HCT116 (cell line): ENCODE results near the gene PVALEF. TPM values are rescaled to one million over a fixed set of nuclear protein-coding genes. Genes with fewer than 3 reads are reported as not detected.

ENCODE experiments used
- ATAC-seq: fragments of 200-7000 bp; cut with Tn5 transposase; 2 replicates; pipeline ENCODE4 v1.9.1; 2020; ENCODE audit warnings: mild to moderate bottlenecking, moderate library complexity
- BruUV-seq: library from RNA; stranded (reverse); fragments of 400-500 nt; replicated peaks from 2 replicates; lab custom pipeline; 2021; lab: Mats Ljungman, UMichigan
- CTCF ChIA-PET: fragments of 300-600 bp; sonication (Branson Sonifier 250); formaldehyde crosslinking; loops from one replicate; lab custom pipeline; 2021; ENCODE audit warnings: antibody characterized with exemption; lab: Charles Lee
- POLR2A ChIA-PET: fragments of 300-600, 350-600 bp; sonication (Branson Sonifier 250); formaldehyde crosslinking; loops from one replicate; lab custom pipeline; 2021; ENCODE audit warnings: antibody characterized with exemption; lab: Charles Lee
- RAD21 ChIA-PET, 2 experiments: fragments of 300-600 bp; sonication (Branson Sonifier 250); formaldehyde crosslinking; loops; one replicate each; lab custom pipeline; 2023; ENCODE audit warnings: low total read pairs in 2 of 2; ENCODE audit not compliant: uncharacterized antibody in 2 of 2, unreplicated experiment in 2 of 2, low non-redundant PET in 1 of 2; lab: Charles Lee
- DNase-seq: peaks from one replicate; pipeline ENCODE4 v3.0.0-alpha.2; 2010; ENCODE audit warnings: low read depth, low spot score
- H2AFZ ChIP-seq: fragments of 200-600 bp; shearing (Covaris generic), sonication (generic); 2 replicates; pipeline ENCODE4 v1.6.1; 2017; ENCODE audit warnings: low read depth, mixed run types, mixed read lengths, antibody characterized with exemption, low read length; ENCODE audit not compliant: poor library complexity, severe bottlenecking
- H3K27ac ChIP-seq: 2 replicates; pipeline ENCODE4 v1.5.1; 2012; ENCODE audit warnings: low read depth, low read length
- H3K27me3 ChIP-seq: fragments of 200-600 bp; sonication (generic); 2 replicates; pipeline ENCODE4 v1.6.1; 2016; ENCODE audit warnings: mixed run types, low read length, mixed read lengths; ENCODE audit not compliant: insufficient read depth
- H3K36me3 ChIP-seq, 2 experiments: fragments of 200-500 bp in 1 of 2; fragments of 200-600 bp in 1 of 2; sonication (Bioruptor generic) in 1 of 2; sonication (generic) in 1 of 2; 2 replicates each; pipeline versions ENCODE4 v1.5.1 to v1.6.1; 2014 to 2016; ENCODE audit warnings: low read length in 2 of 2, inconsistent platforms in 1 of 2, mixed read lengths in 1 of 2, mixed run types in 1 of 2; ENCODE audit not compliant: insufficient read depth in 2 of 2, control insufficient read depth in 1 of 2
- H3K4me1 ChIP-seq, 2 experiments: fragments of 200-600 bp in 1 of 2; sonication (generic) in 1 of 2; 2 replicates each; pipeline versions ENCODE4 v1.5.1 to v1.6.1; 2012 to 2017; ENCODE audit warnings: low read length in 2 of 2, inconsistent platforms in 1 of 2, mild to moderate bottlenecking in 1 of 2, mixed read lengths in 1 of 2, mixed run types in 1 of 2, moderate library complexity in 1 of 2; ENCODE audit not compliant: insufficient read depth in 2 of 2, control insufficient read depth in 1 of 2
- H3K4me2 ChIP-seq: fragments of 200-600 bp; sonication (generic); 2 replicates; pipeline ENCODE4 v1.6.1; 2017; ENCODE audit warnings: mixed run types, low read length, mixed read lengths
- H3K4me3 ChIP-seq, 2 experiments: fragments of 200-600 bp in 1 of 2; sonication (generic) in 1 of 2; replicated peaks in 1 of 2; 2 replicates each; pipeline ENCODE4 v1.5.1; 2011 to 2016; ENCODE audit warnings: low read length in 2 of 2, control low read depth in 1 of 2, low read depth in 1 of 2, mild to moderate bottlenecking in 1 of 2, mixed read lengths in 1 of 2, mixed run types in 1 of 2
- H3K79me2 ChIP-seq: fragments of 200-600 bp; sonication (generic); 2 replicates; pipeline ENCODE4 v1.6.1; 2017; ENCODE audit warnings: mild to moderate bottlenecking, mixed run types, low read length, moderate library complexity, mixed read lengths; ENCODE audit not compliant: insufficient read depth
- H3K9ac ChIP-seq: fragments of 200-600 bp; sonication (generic); 2 replicates; pipeline ENCODE4 v1.6.1; 2016; ENCODE audit warnings: low read length, mixed read lengths
- H3K9me2 ChIP-seq: fragments of 200-600 bp; sonication (generic), shearing (Covaris generic); 2 replicates; pipeline ENCODE4 v1.6.1; 2017; ENCODE audit warnings: mixed run types, mild to moderate bottlenecking, moderate library complexity; ENCODE audit not compliant: insufficient read depth
- H3K9me3 ChIP-seq, 2 experiments: fragments of 200-500 bp in 1 of 2; fragments of 200-600 bp in 1 of 2; sonication (Bioruptor generic) in 1 of 2; sonication (generic) in 1 of 2; 2 replicates each; pipeline ENCODE4 v1.6.1; 2014 to 2017; ENCODE audit warnings: low read length in 2 of 2, mixed read lengths in 2 of 2, inconsistent platforms in 1 of 2, low read depth in 1 of 2, mild to moderate bottlenecking in 1 of 2, mixed run types in 1 of 2, moderate library complexity in 1 of 2; ENCODE audit not compliant: control insufficient read depth in 1 of 2, insufficient read depth in 1 of 2
- H4K20me1 ChIP-seq: fragments of 200-600 bp; sonication (generic), shearing (Covaris generic); 2 replicates; pipeline ENCODE4 v1.6.1; 2017; ENCODE audit warnings: mixed run types, mild to moderate bottlenecking, moderate library complexity; ENCODE audit not compliant: insufficient read depth
- CTCF ChIP-seq, 3 experiments: fragments of 200-600 bp in 1 of 3; sonication (generic) in 1 of 3; IDR thresholded peaks in 2 of 3; conservative IDR thresholded peaks in 1 of 3; 2 replicates each; pipeline ENCODE4 v1.5.1; 2012 to 2017; ENCODE audit warnings: low read depth in 2 of 3, low read length in 2 of 3, antibody characterized with exemption in 1 of 3, borderline replicate concordance in 1 of 3, control low read depth in 1 of 3, mild to moderate bottlenecking in 1 of 3, mixed read lengths in 1 of 3, mixed run types in 1 of 3, moderate library complexity in 1 of 3; ENCODE audit not compliant: insufficient read depth in 1 of 3
- EGR1 ChIP-seq: IDR thresholded peaks from 2 replicates; pipeline ENCODE4 v1.6.1; 2012; ENCODE audit warnings: low read depth
- ELF1 ChIP-seq: IDR thresholded peaks from 2 replicates; pipeline ENCODE4 v1.6.1; 2012; ENCODE audit warnings: low read depth, borderline replicate concordance
- EZH2 ChIP-seq: fragments of 200-600 bp; sonication (generic); IDR thresholded peaks from 2 replicates; pipeline ENCODE4 v1.6.1; 2017; ENCODE audit warnings: antibody characterized with exemption, mixed run types
- EZH2phosphoT487 ChIP-seq: fragments of 200-600 bp; IDR thresholded peaks from 2 replicates; pipeline ENCODE4 v1.6.1; 2018; ENCODE audit warnings: antibody characterized with exemption, borderline replicate concordance
- JUND ChIP-seq: IDR thresholded peaks from 2 replicates; pipeline ENCODE4 v1.6.1; 2012
- POLR2A ChIP-seq: IDR thresholded peaks from 2 replicates; pipeline ENCODE4 v1.7.0; 2011; ENCODE audit warnings: borderline replicate concordance; ENCODE audit not compliant: insufficient read depth, insufficient read length; ENCODE audit errors: extremely low read depth
- POLR2AphosphoS5 ChIP-seq: IDR thresholded peaks from 2 replicates; pipeline ENCODE4 v1.6.1; 2011; ENCODE audit warnings: mild to moderate bottlenecking, low read depth, low read length, moderate library complexity
- SIN3A ChIP-seq: IDR thresholded peaks from 2 replicates; pipeline ENCODE4 v1.6.1; 2012; ENCODE audit warnings: low read depth
- SP1 ChIP-seq: IDR thresholded peaks from 2 replicates; pipeline ENCODE4 v1.6.1; 2012; ENCODE audit warnings: low read depth
- SRF ChIP-seq: IDR thresholded peaks from 2 replicates; pipeline ENCODE4 v1.6.1; 2012; ENCODE audit warnings: low read depth
- YY1 ChIP-seq: IDR thresholded peaks from 2 replicates; pipeline ENCODE4 v1.6.1; 2011; ENCODE audit warnings: low read length, low read depth, moderate library complexity, mild to moderate bottlenecking; ENCODE audit not compliant: insufficient replicate concordance; ENCODE audit errors: extremely low read depth
- ZNF274 ChIP-seq: fragments of 200-500 bp; sonication (Bioruptor generic); IDR thresholded peaks from 2 replicates; pipeline ENCODE4 v1.6.1; 2014; ENCODE audit warnings: mild to moderate bottlenecking, low read depth, low read length, inconsistent platforms
- intact Hi-C: fragments of 100-400 bp; cut with micrococcal nuclease; formaldehyde crosslinking; loops from 2 replicates; pipeline ENCODE4 v1.10.0; 2022
- total RNA-seq: library from RNA; stranded (reverse); gene quantifications from one replicate; pipeline ENCODE4 v1.2.1, GENCODE V29; 2021; ENCODE audit not compliant: unreplicated experiment
- TF ChIP-seq, protein P1 (sequence below): IDR thresholded peaks from 2 replicates; pipeline ENCODE4 v1.6.1; 2012; ENCODE audit warnings: low read depth
- TF ChIP-seq, protein P2 (sequence below): IDR thresholded peaks from 2 replicates; pipeline ENCODE4 v1.6.1; 2012

PVALEF gene
- total RNA-seq, 1 experiment from 2014 or later = not detected

- TF ChIP-seq EGR1 = no peak
Observed at GRCh38 chr17:81142301-81143199, 22.8 kb upstream of the PVALEF start (continued).

DNA sequence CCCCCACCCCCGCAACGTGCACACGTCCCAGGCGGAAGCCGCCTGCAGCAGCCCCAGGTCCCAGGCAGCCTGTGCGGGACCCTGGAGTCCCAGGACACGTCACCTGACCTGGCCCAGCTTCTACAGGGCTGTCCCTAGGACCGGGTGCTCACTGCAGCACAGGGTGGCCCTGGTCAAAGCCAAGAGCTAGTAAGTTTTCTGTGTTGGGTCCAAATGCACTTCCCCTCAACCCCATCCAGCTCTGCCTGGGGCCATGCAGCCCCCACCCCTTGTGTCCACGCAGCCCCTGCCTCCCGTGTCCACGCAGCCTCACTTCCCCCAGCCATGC is 22.1 kb upstream of the PVALEF start:
- Histone ChIP-seq H3K27ac (peak overlapping the region; percentile 25; the same call in 1 of the 2 replicates), H3K9me3 (no peaks in the 10 kb centered on the region), H4K20me1 (no peaks in the 10 kb centered on the region), H3K36me3 (no peaks in the 10 kb centered on the region), H3K4me2 (peak overlapping the region; percentile 49), H3K9me2 (no peaks in the 10 kb centered on the region), H3K9ac (no peak overlapping the region; the same call in 1 of the 2 replicates), H3K79me2 (no peaks in the 10 kb centered on the region), H3K4me3 (no peak overlapping the region), H2AFZ (peak overlapping the region; percentile 82), H3K27me3 (no peaks in the 10 kb centered on the region), H3K4me1 (peaks cover 6 to 12% of the 10 kb centered on the region in 2 experiments; a peak in 3 of 4 replicates)
- intact Hi-C loops = loop anchor here (5.0 kb wide), 2 partner anchors 329 to 344 kb away; no protein-coding TSS in a partner anchor
- ChIA-PET POLR2A (interaction anchor here (0.5 kb wide), 1 partner anchor 365 kb away, joined by 3 read pairs; no protein-coding TSS in a partner anchor), CTCF (interaction anchor here (0.6 to 2.2 kb wide), 12 partner anchors 9 to 394 kb away, joined by 3 to 11 read pairs (median 4); partner anchors contain the start of genes CEP131, NDUFAF8 and TEPSIN), RAD21 (interaction anchor here (0.6 to 1.3 kb wide), 6 partner anchors 24 to 342 kb away, joined by 3 to 7 read pairs (median 4); no protein-coding TSS in a partner anchor)
- TF ChIP-seq ZNF274 = no peak
- TF ChIP-seq, protein P1, sequence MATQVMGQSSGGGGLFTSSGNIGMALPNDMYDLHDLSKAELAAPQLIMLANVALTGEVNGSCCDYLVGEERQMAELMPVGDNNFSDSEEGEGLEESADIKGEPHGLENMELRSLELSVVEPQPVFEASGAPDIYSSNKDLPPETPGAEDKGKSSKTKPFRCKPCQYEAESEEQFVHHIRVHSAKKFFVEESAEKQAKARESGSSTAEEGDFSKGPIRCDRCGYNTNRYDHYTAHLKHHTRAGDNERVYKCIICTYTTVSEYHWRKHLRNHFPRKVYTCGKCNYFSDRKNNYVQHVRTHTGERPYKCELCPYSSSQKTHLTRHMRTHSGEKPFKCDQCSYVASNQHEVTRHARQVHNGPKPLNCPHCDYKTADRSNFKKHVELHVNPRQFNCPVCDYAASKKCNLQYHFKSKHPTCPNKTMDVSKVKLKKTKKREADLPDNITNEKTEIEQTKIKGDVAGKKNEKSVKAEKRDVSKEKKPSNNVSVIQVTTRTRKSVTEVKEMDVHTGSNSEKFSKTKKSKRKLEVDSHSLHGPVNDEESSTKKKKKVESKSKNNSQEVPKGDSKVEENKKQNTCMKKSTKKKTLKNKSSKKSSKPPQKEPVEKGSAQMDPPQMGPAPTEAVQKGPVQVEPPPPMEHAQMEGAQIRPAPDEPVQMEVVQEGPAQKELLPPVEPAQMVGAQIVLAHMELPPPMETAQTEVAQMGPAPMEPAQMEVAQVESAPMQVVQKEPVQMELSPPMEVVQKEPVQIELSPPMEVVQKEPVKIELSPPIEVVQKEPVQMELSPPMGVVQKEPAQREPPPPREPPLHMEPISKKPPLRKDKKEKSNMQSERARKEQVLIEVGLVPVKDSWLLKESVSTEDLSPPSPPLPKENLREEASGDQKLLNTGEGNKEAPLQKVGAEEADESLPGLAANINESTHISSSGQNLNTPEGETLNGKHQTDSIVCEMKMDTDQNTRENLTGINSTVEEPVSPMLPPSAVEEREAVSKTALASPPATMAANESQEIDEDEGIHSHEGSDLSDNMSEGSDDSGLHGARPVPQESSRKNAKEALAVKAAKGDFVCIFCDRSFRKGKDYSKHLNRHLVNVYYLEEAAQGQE = no peak
- no peak for TF ChIP-seq YY1
- no peak for TF ChIP-seq SP1
- TF ChIP-seq EZH2phosphoT487 = no peak
- no peak for TF ChIP-seq POLR2A
- no peak for TF ChIP-seq ELF1
- no peak for TF ChIP-seq EZH2
- TF ChIP-seq SRF = no peak
- TF ChIP-seq POLR2AphosphoS5 = no peak
- no peak for TF ChIP-seq SIN3A
- TF ChIP-seq, protein P2, sequence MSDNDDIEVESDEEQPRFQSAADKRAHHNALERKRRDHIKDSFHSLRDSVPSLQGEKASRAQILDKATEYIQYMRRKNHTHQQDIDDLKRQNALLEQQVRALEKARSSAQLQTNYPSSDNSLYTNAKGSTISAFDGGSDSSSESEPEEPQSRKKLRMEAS = no peak
- TF ChIP-seq JUND = no peak
- no peak for TF ChIP-seq CTCF (IDR thresholded peaks at IDR 0.05 in 2 of 3, conservative IDR thresholded peaks at IDR 0.05 in 1 of 3; ENCODE audit: borderline replicate concordance in 1 of 3, insufficient read depth in 1 of 3, low read depth in 2 of 3, low read length in 2 of 3)
- BruUV-seq = no TSS peak
- peak; percentile 32 for ATAC-seq
- DNase-seq = no peak
